NCI-H446 (cell line): ENCODE measurements around the gene SMIM21.

Experiments used
- DNase-seq, 2 experiments: peaks; one replicate each; lab custom pipeline; 2025; lab: John Stamatoyannopoulos, UW

Gene SMIM21

GRCh38 chr18:75422341-75422910 is 5.1 kb downstream of the SMIM21 start:
- DNase-seq: no peak

GRCh38 chr18:75421656-75422055 is 5.8 kb downstream of the SMIM21 start:
- no peak for DNase-seq

GRCh38 chr18:75418293-75419005 is 9.1 kb downstream of the SMIM21 start:
- DNase-seq: no peak

GRCh38 chr18:75410611-75411010 is 16.9 kb downstream of the SMIM21 start:
- DNase-seq: no peak

GRCh38 chr18:75409806-75410205 is 17.7 kb downstream of the SMIM21 start:
- no peak for DNase-seq

GRCh38 chr18:75408554-75409506 is 18.7 kb downstream of the SMIM21 start:
- DNase-seq: no peak

- DNase-seq: no peak
These were observed 19.8 kb downstream of the SMIM21 start for GRCh38 chr18:75407468-75408437.

- no peak for DNase-seq
These were observed 20.7 kb downstream of the SMIM21 start for GRCh38 chr18:75406491-75407445.

- no peak for DNase-seq
These were observed 22.2 kb downstream of the SMIM21 start for GRCh38 chr18:75405351-75405750.

GRCh38 chr18:75400366-75400765 is 27.1 kb downstream of the SMIM21 start:
- DNase-seq: no peak

GRCh38 chr18:75395137-75395536 is 32.4 kb downstream of the SMIM21 start:
- no peak for DNase-seq

- no peak for DNase-seq
These were observed 33.8 kb downstream of the SMIM21 start for GRCh38 chr18:75393721-75394120.

GRCh38 chr18:75392226-75392578 is 35.3 kb downstream of the SMIM21 start:
- DNase-seq: no peak

- no peak for DNase-seq
These were observed 36.0 kb downstream of the SMIM21 start for GRCh38 chr18:75391279-75392225.

- DNase-seq: no peak
These were observed 36.6 kb downstream of the SMIM21 start for GRCh38 chr18:75390854-75391253.

GRCh38 chr18:75384144-75384543 is 43.4 kb downstream of the SMIM21 start:
- no peak for DNase-seq

GRCh38 chr18:75378376-75379315 is 48.9 kb downstream of the SMIM21 start:
- no peak for DNase-seq

- no peak for DNase-seq
These were observed 49.6 kb downstream of the SMIM21 start for GRCh38 chr18:75377926-75378325.
